ENCODE measurements around the gene KIF5A.
"Not testable (repeated sequence)": the region's sequence is repeated elsewhere in the genome, so short reads cannot be mapped to it uniquely, and the experiment has no call there.

KIF5A gene

DNA sequence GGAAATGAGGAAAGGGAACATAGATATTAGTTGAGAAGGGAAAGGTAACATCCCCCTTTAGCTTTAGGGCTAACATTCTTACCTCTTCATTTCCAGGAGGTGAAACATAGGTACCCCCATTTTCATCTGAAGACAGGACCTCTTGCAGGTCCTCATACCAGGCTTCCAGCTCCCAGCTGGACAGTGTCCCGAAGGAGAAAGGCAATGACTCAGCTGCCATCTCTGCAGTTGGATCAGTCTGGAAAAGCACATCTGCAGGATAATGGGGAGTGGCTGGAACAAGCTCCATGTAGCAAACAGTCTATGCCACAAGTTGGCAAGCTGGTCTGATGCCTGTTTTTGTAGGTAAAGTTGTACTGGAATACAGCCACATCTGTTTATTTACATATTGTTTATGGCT lies 32.7 kb upstream of the KIF5A start:
- Histone ChIP-seq H3K4me1 (ENCODE audit: control insufficient read depth, low read length) (peaks cover 38% of the 10 kb centered on the region), H4K20me1 (ENCODE audit: control insufficient read depth, insufficient read depth, low read depth, low read length) (peaks cover 8% of the 10 kb centered on the region), H3K9me3 (ENCODE audit: control insufficient read depth, insufficient read depth, low read length) (no peaks in the 10 kb centered on the region), H3K27me3 (ENCODE audit: control insufficient read depth, low read length) (no peaks in the 10 kb centered on the region), H3K4me2 (ENCODE audit: low read length) (no peak overlapping the region), H3K36me3 (ENCODE audit: control insufficient read depth, low read length) (peaks cover 78% of the 10 kb centered on the region), H3K79me2 (ENCODE audit: control insufficient read depth, low read length) (peaks cover 36% of the 10 kb centered on the region), H3K9me2 (replicated peaks; ENCODE audit: control insufficient read depth, low read length) (no peaks in the 10 kb centered on the region), H3F3A (ENCODE audit: control insufficient read depth, insufficient read depth) (peaks cover 48% of the 10 kb centered on the region), H3K27ac (ENCODE audit: low read depth, low read length) (no peak overlapping the region), H3K4me3 (ENCODE audit: low read length) (no peak overlapping the region)
- TF ChIP-seq EZH2phosphoT487 (IDR thresholded peaks at IDR 0.05; ENCODE audit: borderline replicate concordance, low read length) (no peak), CTCF (IDR thresholded peaks at IDR 0.05; ENCODE audit: low read depth, low read length, poor library complexity, severe bottlenecking) (no peak)

DNA sequence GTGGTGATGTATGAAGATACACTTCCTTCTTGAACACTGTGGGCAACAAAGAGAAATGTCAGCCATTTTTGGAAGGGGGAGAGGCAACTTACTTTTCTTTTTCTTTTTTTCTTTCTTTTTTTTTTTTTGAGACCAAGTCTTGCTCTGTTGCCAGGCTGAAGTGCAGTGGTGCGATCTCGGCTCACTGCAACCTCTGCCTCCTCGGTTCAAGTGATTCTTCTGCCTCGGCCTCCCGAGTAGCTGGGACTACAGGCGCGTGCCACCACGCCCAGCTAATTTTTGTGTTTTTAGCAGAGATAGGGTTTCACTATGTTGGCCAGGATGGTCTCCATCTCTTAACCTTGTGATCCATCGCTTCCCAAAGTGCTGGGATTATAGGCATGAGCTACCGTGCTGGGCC lies 32.1 kb upstream of the KIF5A start:
- H3K4me1 ChIP-seq (ENCODE audit: control insufficient read depth, low read length), result peaks cover 40% of the 10 kb centered on the region
- not testable (repeated sequence) for H3K9me2 ChIP-seq (replicated peaks; ENCODE audit: control insufficient read depth, low read length); H4K20me1 ChIP-seq (ENCODE audit: control insufficient read depth, insufficient read depth, low read depth, low read length); H3K9me3 ChIP-seq (ENCODE audit: control insufficient read depth, insufficient read depth, low read length); H3K27ac ChIP-seq (ENCODE audit: low read depth, low read length); H3K4me3 ChIP-seq (ENCODE audit: low read length); H3K27me3 ChIP-seq (ENCODE audit: control insufficient read depth, low read length)
- peaks cover 45% of the 10 kb centered on the region for H3F3A ChIP-seq (ENCODE audit: control insufficient read depth, insufficient read depth)
- H3K36me3 ChIP-seq (ENCODE audit: control insufficient read depth, low read length), result peaks cover 73% of the 10 kb centered on the region
- peaks cover 36% of the 10 kb centered on the region for H3K79me2 ChIP-seq (ENCODE audit: control insufficient read depth, low read length)
- peak overlapping the region; percentile 91; the same call in 1 of the 2 replicates for H3K4me2 ChIP-seq (ENCODE audit: low read length)

DNA sequence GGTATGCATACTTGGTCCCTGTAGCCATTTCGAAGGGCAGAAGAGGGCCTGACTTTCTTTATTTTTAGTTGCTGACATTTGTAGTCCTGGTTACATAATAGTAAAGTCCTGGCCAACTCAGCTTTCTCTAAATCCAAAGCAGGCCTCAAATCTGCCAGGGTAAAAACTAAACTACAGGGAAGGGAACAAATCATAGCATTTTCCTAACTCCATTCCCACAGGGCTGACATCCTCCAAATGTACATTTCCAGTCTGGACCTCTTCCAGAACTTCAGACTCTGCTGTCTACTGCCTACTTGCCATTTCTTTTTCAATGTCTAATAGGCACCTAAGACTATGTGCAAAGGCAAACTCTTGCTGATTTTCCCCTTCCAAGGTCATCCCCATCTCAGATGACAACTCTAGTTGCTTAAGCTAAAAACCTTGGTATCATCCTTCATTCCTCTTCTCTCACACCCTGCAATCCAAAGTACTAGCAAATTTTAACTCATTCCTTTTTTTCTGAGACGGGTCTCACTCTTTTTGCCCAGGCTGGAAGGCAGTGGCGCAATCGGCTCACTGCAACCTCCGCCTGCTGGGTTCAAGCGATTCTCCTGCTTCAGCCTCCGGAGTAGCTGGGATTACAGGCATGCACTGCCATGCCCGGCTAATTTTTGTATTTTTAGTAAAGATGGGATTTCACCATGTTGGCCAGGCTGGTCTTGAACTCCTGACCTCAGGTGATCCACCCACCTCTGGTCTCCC lies 31.5 kb upstream of the KIF5A start:
- Histone ChIP-seq H3K4me1 (ENCODE audit: control insufficient read depth, low read length) (peaks cover 40% of the 10 kb centered on the region), H3K4me3 (ENCODE audit: low read length) (peak overlapping the region; percentile 95), H3K27ac (ENCODE audit: low read depth, low read length) (no peak overlapping the region), H3K27me3 (ENCODE audit: control insufficient read depth, low read length) (no peaks in the 10 kb centered on the region), H3K9me2 (replicated peaks; ENCODE audit: control insufficient read depth, low read length) (no peaks in the 10 kb centered on the region), H3F3A (ENCODE audit: control insufficient read depth, insufficient read depth) (peaks cover 41% of the 10 kb centered on the region), H3K79me2 (ENCODE audit: control insufficient read depth, low read length) (peaks cover 40% of the 10 kb centered on the region), H3K36me3 (ENCODE audit: control insufficient read depth, low read length) (peaks cover 69% of the 10 kb centered on the region), H3K9me3 (ENCODE audit: control insufficient read depth, insufficient read depth, low read length) (no peaks in the 10 kb centered on the region), H4K20me1 (ENCODE audit: control insufficient read depth, insufficient read depth, low read depth, low read length) (peaks cover 8% of the 10 kb centered on the region), H3K4me2 (ENCODE audit: low read length) (peak overlapping the region; percentile 91)
- no peak for TF ChIP-seq EZH2phosphoT487 (IDR thresholded peaks at IDR 0.05; ENCODE audit: borderline replicate concordance, low read length)
- TF ChIP-seq CTCF (IDR thresholded peaks at IDR 0.05; ENCODE audit: low read depth, low read length, poor library complexity, severe bottlenecking), result no peak

DNA sequence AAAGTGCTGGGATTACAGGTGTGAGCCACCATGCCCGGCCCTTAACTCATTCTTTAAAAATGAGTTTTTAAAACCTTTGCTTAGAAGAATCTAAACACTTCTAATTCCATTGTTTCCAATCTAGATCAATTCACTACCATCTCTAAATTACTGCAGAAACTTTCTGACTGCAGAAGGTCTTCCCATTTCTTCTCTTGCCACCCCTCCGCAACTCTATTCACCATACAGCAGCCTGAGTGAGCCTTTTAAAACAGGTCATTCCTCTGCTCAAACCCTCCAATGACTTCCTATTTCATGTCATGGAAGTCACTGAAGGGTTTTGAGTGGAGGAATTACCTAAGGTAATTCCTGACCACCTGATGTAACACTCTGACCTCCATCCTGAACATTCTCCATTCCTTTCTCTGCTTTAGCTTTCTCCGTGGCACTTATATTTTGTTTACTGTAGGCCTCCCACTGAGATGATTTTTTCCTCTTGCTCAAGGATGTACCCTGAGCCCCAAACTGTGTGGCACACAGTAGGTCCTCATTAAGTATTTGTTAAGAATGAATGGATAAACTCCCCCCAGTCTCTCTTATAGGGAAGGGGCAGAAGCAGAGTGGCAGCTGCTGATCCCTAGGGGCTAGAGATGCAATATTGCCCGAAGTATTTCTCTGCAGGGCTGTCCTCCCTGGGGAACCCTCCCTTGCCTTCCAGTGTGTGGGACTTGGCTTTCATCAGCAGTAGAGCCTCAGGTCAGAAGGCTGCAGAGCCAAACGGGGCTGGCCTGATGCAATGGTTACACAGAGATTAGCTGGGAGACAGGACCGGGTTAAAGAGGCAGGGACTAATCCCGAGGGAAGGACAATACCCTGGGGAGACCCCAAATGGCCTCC lies 30.7 kb upstream of the KIF5A start:
- H3K79me2 ChIP-seq (ENCODE audit: control insufficient read depth, low read length), result peaks cover 48% of the 10 kb centered on the region
- H3K36me3 ChIP-seq (ENCODE audit: control insufficient read depth, low read length), result peaks cover 68% of the 10 kb centered on the region
- no peaks in the 10 kb centered on the region for H3K27me3 ChIP-seq (ENCODE audit: control insufficient read depth, low read length)
- peak overlapping the region; percentile 70 for H3K27ac ChIP-seq (ENCODE audit: low read depth, low read length)
- H3K9me3 ChIP-seq (ENCODE audit: control insufficient read depth, insufficient read depth, low read length), result no peaks in the 10 kb centered on the region
- peaks cover 41% of the 10 kb centered on the region for H3F3A ChIP-seq (ENCODE audit: control insufficient read depth, insufficient read depth)
- H3K9me2 ChIP-seq (replicated peaks; ENCODE audit: control insufficient read depth, low read length), result no peaks in the 10 kb centered on the region
- peaks cover 47% of the 10 kb centered on the region for H3K4me1 ChIP-seq (ENCODE audit: control insufficient read depth, low read length)
- peak overlapping the region; percentile 95 for H3K4me3 ChIP-seq (ENCODE audit: low read length)
- H4K20me1 ChIP-seq (ENCODE audit: control insufficient read depth, insufficient read depth, low read depth, low read length), result peaks cover 8% of the 10 kb centered on the region
- H3K4me2 ChIP-seq (ENCODE audit: low read length), result peak overlapping the region; percentile 91
- TF ChIP-seq EZH2phosphoT487 (IDR thresholded peaks at IDR 0.05; ENCODE audit: borderline replicate concordance, low read length), result no peak
- no peak for TF ChIP-seq CTCF (IDR thresholded peaks at IDR 0.05; ENCODE audit: low read depth, low read length, poor library complexity, severe bottlenecking)
